ENCODE data around the gene SUCO. TPM values are rescaled to one million over a fixed set of nuclear protein-coding genes. Genes with fewer than 3 reads are reported as not detected.

SUCO gene
- total and polyA plus RNA-seq, 2 experiments from 2014 or later, result 18.0 to 49.8 TPM

- H3K4me3 ChIP-seq, result no peak overlapping the region
- H3K9me2 ChIP-seq (ENCODE audit: insufficient read depth), result no peaks in the 10 kb centered on the region
- no peaks in the 10 kb centered on the region for H3K27me3 Mint-ChIP-seq (ENCODE audit: insufficient read depth, low read depth, poor library complexity)
- no peaks in the 10 kb centered on the region for H4K20me1 ChIP-seq (replicated peaks; ENCODE audit: insufficient read depth)
- TF ChIP-seq ZNF331 (CRISPR knock-in tag; IDR thresholded peaks at IDR 0.05; ENCODE audit: low read depth) (no peak), CTCF (conservative IDR thresholded peaks at IDR 0.05; ENCODE audit: low read depth in 2 of 2) (no peak), JUNB (IDR thresholded peaks at IDR 0.05; ENCODE audit: unreplicated experiment) (no peak), POLR2AphosphoS5 (IDR thresholded peaks at IDR 0.05; ENCODE audit: low read depth) (no peak), EZH2 (IDR thresholded peaks at IDR 0.05; ENCODE audit: low read depth, unreplicated experiment) (no peak), EZH2phosphoT487 (IDR thresholded peaks at IDR 0.05; ENCODE audit: unreplicated experiment) (no peak), STAT1 (IDR thresholded peaks at IDR 0.05; ENCODE audit: unreplicated experiment) (no peak), NANOG (IDR thresholded peaks at IDR 0.05; ENCODE audit: borderline replicate concordance) (no peak), REST (IDR thresholded peaks at IDR 0.05; ENCODE audit: unreplicated experiment) (no peak), ETS1 (IDR thresholded peaks at IDR 0.05) (no peak), CREB1 (CRISPR knock-in tag; IDR thresholded peaks at IDR 0.05; ENCODE audit: low read depth) (no peak), ZNF114 (CRISPR knock-in tag; IDR thresholded peaks at IDR 0.05) (no peak), ZNF462 (CRISPR knock-in tag; IDR thresholded peaks at IDR 0.05) (no peak)
- H3K79me2 ChIP-seq (replicated peaks; ENCODE audit: insufficient read depth), result no peaks in the 10 kb centered on the region
- no peak overlapping the region for H2AFZ ChIP-seq
- DNase-seq (ENCODE audit: low spot score) (no peak), ATAC-seq (no peak)
- peaks cover 10% of the 10 kb centered on the region; the same call in 1 of the 2 replicates for H3K36me3 ChIP-seq (ENCODE audit: insufficient read depth)
- no peak overlapping the region for H3K27ac Mint-ChIP-seq
- no peak overlapping the region for H3K4me3 Mint-ChIP-seq
- H3K4me1 ChIP-seq (ENCODE audit: insufficient read depth), result peaks cover 25% of the 10 kb centered on the region
- H3K4me2 ChIP-seq, result no peak overlapping the region
- no peak overlapping the region for H3K27ac ChIP-seq (ENCODE audit: low read depth)
- no peaks in the 10 kb centered on the region for H3F3A ChIP-seq (replicated peaks; ENCODE audit: low read depth)
- peaks cover 25% of the 10 kb centered on the region for H3K4me1 Mint-ChIP-seq
- H3K36me3 Mint-ChIP-seq (ENCODE audit: low read depth), result peaks cover 31% of the 10 kb centered on the region; the same call in 2 of the 3 replicates
- H3K9me3 Mint-ChIP-seq, result no peaks in the 10 kb centered on the region
- H3K27me3 ChIP-seq (ENCODE audit: insufficient read depth), result no peaks in the 10 kb centered on the region
Measured at GRCh38 chr1:172578586-172578985, 45.6 kb downstream of the SUCO start.
